Keratinocyte (primary cell): Measurements from ENCODE around the gene NEIL1. TPM values are rescaled to one million over a fixed set of nuclear protein-coding genes. Genes with fewer than 3 reads are reported as not detected.
"Not testable (repeated sequence)": the region's sequence is repeated elsewhere in the genome, so short reads cannot be mapped to it uniquely, and the experiment has no call there.

Source experiments
- DNase-seq: peaks from one replicate; pipeline ENCODE4 v3.0.0-alpha.2; 2011; ENCODE audit warnings: low read depth, missing footprints, low spot score
- FAIRE-seq: peaks from 2 replicates; lab custom pipeline; 2011; peaks lifted over from hg19 to GRCh38; lab: Jason Lieb, UNC
- H2AFZ ChIP-seq: 2 replicates; pipeline ENCODE4 v1.6.0; 2012; ENCODE audit warnings: low read length, control low read depth, inconsistent platforms; ENCODE audit not compliant: control insufficient read depth
- H3K27ac ChIP-seq: 2 replicates; pipeline ENCODE4 v1.5.1; 2011; ENCODE audit warnings: low read length; ENCODE audit not compliant: control insufficient read depth, insufficient read depth
- H3K27me3 ChIP-seq: 3 replicates; pipeline ENCODE4 v1.6.0; 2011; ENCODE audit warnings: low read length; ENCODE audit not compliant: control insufficient read depth, insufficient read depth; ENCODE audit errors: extremely low read depth
- H3K36me3 ChIP-seq, 2 experiments: 2 replicates in 1 of 2; 3 replicates in 1 of 2; pipeline ENCODE4 v1.5.1; 2011; ENCODE audit warnings: low read length in 2 of 2, mild to moderate bottlenecking in 1 of 2; ENCODE audit not compliant: control insufficient read depth in 2 of 2, insufficient read depth in 2 of 2; ENCODE audit errors: extremely low read depth in 1 of 2
- H3K4me1 ChIP-seq: 3 replicates; pipeline ENCODE4 v1.5.1; 2011; ENCODE audit warnings: low read length; ENCODE audit not compliant: control insufficient read depth, insufficient read depth; ENCODE audit errors: extremely low read depth
- H3K4me2 ChIP-seq: 3 replicates; pipeline ENCODE4 v1.6.0; 2011; ENCODE audit warnings: low read depth, low read length; ENCODE audit not compliant: control insufficient read depth, insufficient read depth; ENCODE audit errors: extremely low read depth
- H3K4me3 ChIP-seq, 3 experiments: fragments of 200-600 bp in 1 of 3; sonication (generic) in 1 of 3; 2 replicates in 2 of 3; 3 replicates in 1 of 3; pipeline ENCODE4 v1.5.1; 2011 to 2016; ENCODE audit warnings: low read length in 3 of 3, mild to moderate bottlenecking in 3 of 3, control low read depth in 2 of 3, inconsistent platforms in 1 of 3, low read depth in 1 of 3, mixed read lengths in 1 of 3, mixed run types in 1 of 3, moderate library complexity in 1 of 3; ENCODE audit not compliant: control insufficient read depth in 2 of 3, insufficient read depth in 2 of 3; ENCODE audit errors: extremely low read depth in 1 of 3
- H3K79me2 ChIP-seq: 2 replicates; pipeline ENCODE4 v1.6.0; 2012; ENCODE audit warnings: low read length; ENCODE audit not compliant: control insufficient read depth, insufficient read depth
- H3K9ac ChIP-seq: 3 replicates; pipeline ENCODE4 v1.6.0; 2011; ENCODE audit warnings: low read length; ENCODE audit not compliant: control insufficient read depth, insufficient read depth; ENCODE audit errors: extremely low read depth
- H3K9me1 ChIP-seq: 3 replicates; pipeline ENCODE4 v1.6.0; 2011; ENCODE audit warnings: low read length; ENCODE audit not compliant: control insufficient read depth, insufficient read depth; ENCODE audit errors: extremely low read depth
- H3K9me3 ChIP-seq: 2 replicates; pipeline ENCODE4 v1.5.1; 2012; ENCODE audit warnings: low read depth, low read length; ENCODE audit not compliant: control insufficient read depth
- H4K20me1 ChIP-seq: 3 replicates; pipeline ENCODE4 v1.6.0; 2011; ENCODE audit warnings: low read length; ENCODE audit not compliant: control insufficient read depth, insufficient read depth; ENCODE audit errors: extremely low read depth
- CTCF ChIP-seq, 3 experiments: IDR thresholded peaks in 1 of 3; conservative IDR thresholded peaks in 1 of 3; optimal IDR thresholded peaks in 1 of 3; 2 replicates in 2 of 3; 3 replicates in 1 of 3; pipeline versions ENCODE3 to v1.5.1; 2011; ENCODE audit warnings: low read length in 3 of 3, mild to moderate bottlenecking in 3 of 3, moderate library complexity in 2 of 3, control low read depth in 1 of 3, inconsistent platforms in 1 of 3; ENCODE audit not compliant: insufficient read depth in 2 of 3; ENCODE audit errors: extremely low read depth in 1 of 3
- EZH2 ChIP-seq: IDR thresholded peaks from one replicate; pipeline ENCODE4 v1.6.1; 2012; ENCODE audit warnings: inconsistent platforms, mild to moderate bottlenecking, low read length, moderate library complexity
- dilution Hi-C: fragments of 300-500 bp; cut with MboI; formaldehyde crosslinking; loops from one replicate; pipeline ENCODE4 v1.7.0; 2020; ENCODE audit warnings: low sequenced_read_pairs; ENCODE audit not compliant: extremely low pct_ligation_motif_present
- polyA plus RNA-seq, 5 experiments: library from polyadenylated mRNA; depleted of rRNA in 3 of 5; stranded (reverse) in 3 of 5; stranded (forward) in 1 of 5; unstranded in 1 of 5; fragments of >200 nt; gene quantifications; 1 replicate in 1 of 5; 2 replicates in 3 of 5; 3 replicates in 1 of 5; pipeline versions ENCODE4 v1.2.1 to v1.2.3, GENCODE V29; 2011 to 2012; ENCODE audit warnings: missing spikeins in 2 of 5, low read depth in 1 of 5, low replicate concordance in 1 of 5

The NEIL1 gene
- polyA plus RNA-seq, 1 donor (not counting 4 experiments of a cell fraction or from before 2014, with no cell fraction given), result 5.5 TPM

- TF ChIP-seq CTCF (optimal IDR thresholded peaks at IDR 0.05 in 1 of 3, IDR thresholded peaks at IDR 0.05 in 1 of 3, conservative IDR thresholded peaks at IDR 0.05 in 1 of 3; ENCODE audit: extremely low read depth in 1 of 3, insufficient read depth in 2 of 3, low read length in 3 of 3), result no peak
- TF ChIP-seq EZH2, result peak; percentile 51
- Histone ChIP-seq H2AFZ (peak overlapping the region; percentile 33), H3K9ac (peak overlapping the region; percentile 61), H3K36me3 (peaks cover 3 to 4% of the 10 kb centered on the region in 2 experiments), H4K20me1 (no peaks in the 10 kb centered on the region), H3K79me2 (no peaks in the 10 kb centered on the region), H3K4me1 (peaks cover 7% of the 10 kb centered on the region), H3K4me3 (peak overlapping the region; percentile 70 to 78 (median 72)), H3K27me3 (peaks cover 12% of the 10 kb centered on the region), H3K4me2 (peak overlapping the region; percentile 83), H3K9me1 (no peaks in the 10 kb centered on the region), H3K9me3 (no peaks in the 10 kb centered on the region), H3K27ac (no peak overlapping the region)
- dilution Hi-C loops, result no loop called here
- DNase-seq, result no peak
- no peak for FAIRE-seq
These were observed 1.9 kb downstream of the NEIL1 start for GRCh38 chr15:75348562-75349350.

- FAIRE-seq, H3K4me3 ChIP-seq, H3K9me3 ChIP-seq, DNase-seq, H3K9me1 ChIP-seq, H3K27ac ChIP-seq, H3K79me2 ChIP-seq, H3K36me3 ChIP-seq, H3K9ac ChIP-seq, H3K4me1 ChIP-seq, dilution Hi-C loops, H3K4me2 ChIP-seq, H2AFZ ChIP-seq, H4K20me1 ChIP-seq: not testable (repeated sequence)
- H3K27me3 ChIP-seq, result peaks cover 12% of the 10 kb centered on the region
These were observed 2.5 kb downstream of the NEIL1 start for GRCh38 chr15:75349351-75349669.
